IMR-90 (cell line): ENCODE data around the gene ADCK1. TPM values are rescaled to one million over a fixed set of nuclear protein-coding genes. Genes with fewer than 3 reads are reported as not detected.
A peak's percentile ranks its signal among the peaks of the same experiment; 100 is the strongest.

Experiments used
- ATAC-seq: fragments of 200-7000 bp; cut with Tn5 transposase; 2 replicates; pipeline ENCODE4 v1.9.1; 2020; ENCODE audit warnings: low read depth, mild to moderate bottlenecking, moderate library complexity
- BruUV-seq: library from RNA; stranded (reverse); fragments of 400-500 nt; replicated peaks from 2 replicates; lab custom pipeline; 2021; lab: Mats Ljungman, UMichigan
- CTCF ChIA-PET: fragments of 300-600 bp; formaldehyde crosslinking; extraction: SDS; loops from one replicate; lab custom pipeline; 2021; ENCODE audit warnings: antibody characterized with exemption; lab: Yijun Ruan, JAX
- POLR2A ChIA-PET: fragments of 300-600 bp; sonication (Branson Sonifier 250); formaldehyde crosslinking; loops from one replicate; lab custom pipeline; 2022; ENCODE audit warnings: antibody characterized with exemption; ENCODE audit not compliant: unreplicated experiment; lab: Charles Lee
- DNase-seq: peaks from one replicate; pipeline ENCODE4 v3.0.0; 2013
- H2AFZ ChIP-seq: replicated peaks from 2 replicates; pipeline ENCODE3; 2013; ENCODE audit warnings: low read length, mild to moderate bottlenecking; ENCODE audit not compliant: poor library complexity
- H2AK5ac ChIP-seq: 2 replicates; pipeline ENCODE4 v1.6.1; 2013; ENCODE audit warnings: low read depth, low read length, inconsistent platforms
- H2AK9ac ChIP-seq: replicated peaks from 2 replicates; pipeline ENCODE3; 2013; ENCODE audit warnings: mild to moderate bottlenecking, low read depth, low read length, moderate library complexity; ENCODE audit not compliant: poor library complexity
- H2BK120ac ChIP-seq: 2 replicates; pipeline ENCODE4 v1.6.1; 2013; ENCODE audit warnings: low read depth, low read length, inconsistent platforms
- H2BK15ac ChIP-seq: 3 replicates; pipeline ENCODE4 v1.6.1; 2013; ENCODE audit warnings: low read depth, low read length, inconsistent platforms
- H2BK20ac ChIP-seq: 2 replicates; pipeline ENCODE4 v1.6.1; 2013; ENCODE audit warnings: low read depth, mild to moderate bottlenecking, inconsistent platforms, low read length, moderate library complexity
- H2BK5ac ChIP-seq: 2 replicates; pipeline ENCODE4 v1.6.1; 2013; ENCODE audit warnings: mild to moderate bottlenecking, low read depth, low read length, inconsistent platforms; ENCODE audit not compliant: poor library complexity, severe bottlenecking
- H3K14ac ChIP-seq: replicated peaks from 2 replicates; pipeline ENCODE4 v1.6.1; 2013; ENCODE audit warnings: low read depth, low read length, inconsistent platforms
- H3K18ac ChIP-seq: 2 replicates; pipeline ENCODE4 v1.6.1; 2013; ENCODE audit warnings: low read depth, low read length, control low read depth
- H3K23ac ChIP-seq: 2 replicates; pipeline ENCODE4 v1.6.1; 2013; ENCODE audit warnings: low read depth, low read length, inconsistent platforms
- H3K27ac ChIP-seq: 2 replicates; pipeline ENCODE4 v1.5.1; 2013; ENCODE audit warnings: mild to moderate bottlenecking, control low read depth, low read length; ENCODE audit not compliant: insufficient read depth
- H3K27me3 ChIP-seq: 2 replicates; pipeline ENCODE4 v1.6.1; 2013; ENCODE audit warnings: low read length; ENCODE audit not compliant: control insufficient read depth, insufficient read depth
- H3K36me3 ChIP-seq: 2 replicates; pipeline ENCODE4 v1.6.1; 2013; ENCODE audit warnings: low read length, mixed read lengths; ENCODE audit not compliant: control insufficient read depth, insufficient read depth
- H3K4ac ChIP-seq: 2 replicates; pipeline ENCODE4 v1.6.1; 2013; ENCODE audit warnings: low read depth, low read length, inconsistent platforms
- H3K4me1 ChIP-seq: 2 replicates; pipeline ENCODE4 v1.6.1; 2013; ENCODE audit warnings: low read length, mixed read lengths; ENCODE audit not compliant: control insufficient read depth, insufficient read depth
- H3K4me2 ChIP-seq: 2 replicates; pipeline ENCODE4 v1.6.1; 2013; ENCODE audit warnings: low read depth, mild to moderate bottlenecking, control low read depth, low read length, moderate library complexity
- H3K4me3 ChIP-seq: 2 replicates; pipeline ENCODE4 v1.5.1; 2013; ENCODE audit warnings: low read depth, mild to moderate bottlenecking, control low read depth, low read length, moderate library complexity; ENCODE audit not compliant: insufficient read depth
- H3K56ac ChIP-seq: 2 replicates; pipeline ENCODE4 v1.6.1; 2013; ENCODE audit warnings: low read length, inconsistent platforms; ENCODE audit not compliant: insufficient read depth; ENCODE audit errors: extremely low read depth
- H3K79me1 ChIP-seq, 2 experiments: 2 replicates each; pipeline ENCODE4 v1.6.1; 2013; ENCODE audit warnings: low read length in 2 of 2, inconsistent platforms in 1 of 2, low read depth in 1 of 2
- H3K9ac ChIP-seq: 2 replicates; pipeline ENCODE4 v1.6.1; 2013; ENCODE audit warnings: low read depth, low read length, control low read depth
- H3K9me1 ChIP-seq: 2 replicates; pipeline ENCODE4 v1.6.1; 2013; ENCODE audit warnings: low read length, inconsistent platforms; ENCODE audit not compliant: insufficient read depth
- H3K9me3 ChIP-seq: 2 replicates; pipeline ENCODE4 v1.6.1; 2013; ENCODE audit warnings: low read length; ENCODE audit not compliant: control insufficient read depth, insufficient read depth
- H4K20me1 ChIP-seq: 2 replicates; pipeline ENCODE4 v1.6.1; 2013; ENCODE audit warnings: low read length, inconsistent platforms; ENCODE audit not compliant: insufficient read depth
- H4K5ac ChIP-seq: 2 replicates; pipeline ENCODE4 v1.6.1; 2013; ENCODE audit warnings: mild to moderate bottlenecking, low read depth, low read length, control low read depth
- H4K8ac ChIP-seq, 2 experiments: 2 replicates each; pipeline ENCODE4 v1.6.1; 2013; ENCODE audit warnings: low read depth in 2 of 2, low read length in 2 of 2, control low read depth in 1 of 2, inconsistent platforms in 1 of 2
- H4K91ac ChIP-seq: 2 replicates; pipeline ENCODE4 v1.6.1; 2013; ENCODE audit warnings: low read depth, low read length, inconsistent platforms; ENCODE audit not compliant: insufficient read depth
- BHLHE40 ChIP-seq: fragments of 150-350 bp; IDR thresholded peaks from 2 replicates; pipeline ENCODE4 v1.6.1; 2016; ENCODE audit warnings: mild to moderate bottlenecking, low read depth, low read length
- CEBPB ChIP-seq: IDR thresholded peaks from 2 replicates; pipeline ENCODE4 v1.6.1; 2012; ENCODE audit warnings: low read depth, low read length, improper control_type of control experiment
- CTCF ChIP-seq: conservative IDR thresholded peaks from 2 replicates; pipeline ENCODE4 v1.5.1; 2012; ENCODE audit warnings: mild to moderate bottlenecking, low read depth, low read length, improper control_type of control experiment
- NFE2L2 ChIP-seq: fragments of 150-350 bp; IDR thresholded peaks from 2 replicates; pipeline ENCODE4 v1.6.1; 2016; ENCODE audit warnings: low read depth, mild to moderate bottlenecking, low read length
- RFX5 ChIP-seq: IDR thresholded peaks from 2 replicates; pipeline ENCODE4 v1.8.0; 2012; ENCODE audit warnings: low read depth, mild to moderate bottlenecking, low read length, moderate library complexity
- SMC3 ChIP-seq: fragments of 150-350 bp; IDR thresholded peaks from 2 replicates; pipeline ENCODE4 v1.6.1; 2016; ENCODE audit warnings: low read depth, mild to moderate bottlenecking, antibody characterized with exemption, low read length, moderate library complexity
- USF2 ChIP-seq: fragments of 150-350 bp; IDR thresholded peaks from 2 replicates; pipeline ENCODE4 v1.6.1; 2017; ENCODE audit warnings: mild to moderate bottlenecking, antibody characterized with exemption, low read length, low read depth
- WGBS, 2 experiments: methylation state at CpG; one replicate each; pipeline versions ENCODE4 v1.1.5 to v1.1.7; 2013; ENCODE audit warnings: missing lambda C conversion rate in 2 of 2; ENCODE audit not compliant: insufficient read length in 1 of 2; ENCODE audit errors: extremely low coverage in 2 of 2; 5-methylcytosine and 5-hydroxymethylcytosine counted together
- dilution Hi-C: fragments of 300-500 bp; cut with HindIII; formaldehyde crosslinking; loops from one replicate; pipeline ENCODE4 v1.14.3; 2018; ENCODE audit warnings: low sequenced_read_pairs; ENCODE audit not compliant: unreplicated experiment
- in situ Hi-C: fragments of 300-500 bp; cut with MboI; formaldehyde crosslinking; loops from 3 replicates; pipeline ENCODE4 v1.14.3; 2019; ENCODE audit warnings: low sequenced_read_pairs, inconsistent platforms, mixed read lengths
- intact Hi-C: fragments of 100-400 bp; cut with micrococcal nuclease; formaldehyde crosslinking; loops from 2 replicates; pipeline ENCODE4 v1.10.0; 2022
- polyA plus RNA-seq, 3 experiments: library from polyadenylated mRNA; depleted of rRNA; stranded (reverse); fragments of >200 nt; gene quantifications; 2 replicates each; pipeline ENCODE4 v1.2.3, GENCODE V29; 2012; ENCODE audit warnings: low replicate concordance in 1 of 3
- total RNA-seq: library from RNA; depleted of rRNA; stranded (reverse); fragments of >200 nt; gene quantifications from 2 replicates; pipeline ENCODE4 v1.2.3, GENCODE V29; 2012

The ADCK1 gene
- total and polyA plus RNA-seq, 2 of the 4 experiments (the other 2 are of a cell fraction), result 1.6 to 4.6 TPM

- DNase-seq, result peak; percentile 36
- H2AK5ac ChIP-seq, result no peak overlapping the region
- H2AFZ ChIP-seq, result peak overlapping the region; percentile 96
- 0% methylated on average over 6 of the region's 24 CpGs; no CpG with 5 or more reads in 1 of the 2 experiments for WGBS, 2 experiments
- BruUV-seq, result no TSS peak
- H3K4me1 ChIP-seq, result peaks cover 2% of the 10 kb centered on the region; the same call in 1 of the 2 replicates
- peak overlapping the region; percentile 7; the same call in 1 of the 2 replicates for H3K27ac ChIP-seq
- H3K14ac ChIP-seq, result peak overlapping the region; percentile 57
- H3K9me1 ChIP-seq, result peaks cover 7% of the 10 kb centered on the region; the same call in 1 of the 2 replicates
- H3K9ac ChIP-seq, result peak overlapping the region; percentile 87
- H3K4me2 ChIP-seq, result peak overlapping the region; percentile 90
- peaks cover 16 to 34% of the 10 kb centered on the region in 2 experiments for H3K79me1 ChIP-seq
- H2BK20ac ChIP-seq, result no peak overlapping the region
- H4K8ac ChIP-seq, result peak overlapping the region; percentile 71 to 82
- H4K5ac ChIP-seq, result peak overlapping the region; percentile 70
- ChIA-PET POLR2A (no interaction called here), CTCF (interaction anchor here (0.6 to 1.1 kb wide), 6 partner anchors 8 to 293 kb away, joined by 3 to 5 read pairs (median 3); partner anchors contain the start of gene ADCK1)
- H3K4me3 ChIP-seq, result peak overlapping the region; percentile 90
- H3K4ac ChIP-seq, result peak overlapping the region; percentile 21; the same call in 1 of the 2 replicates
- in situ Hi-C loops (no loop called here), dilution Hi-C loops (no loop called here), intact Hi-C loops (loop anchor here (1.0 to 5.0 kb wide), 2 partner anchors 39 to 806 kb away; partner anchors contain the start of gene ADCK1)
- H3K18ac ChIP-seq, result peak overlapping the region; percentile 71; the same call in 1 of the 2 replicates
- H3K27me3 ChIP-seq, result no peaks in the 10 kb centered on the region
- peaks cover 20% of the 10 kb centered on the region for H4K20me1 ChIP-seq
- peak overlapping the region; percentile 61 for H3K56ac ChIP-seq
- H3K9me3 ChIP-seq, result no peaks in the 10 kb centered on the region
- no peak overlapping the region; the same call in 1 of the 2 replicates for H2BK120ac ChIP-seq
- peak; percentile 19 for ATAC-seq
- H2BK5ac ChIP-seq, result peak overlapping the region; percentile 58
- peak overlapping the region; percentile 29; the same call in 1 of the 2 replicates for H4K91ac ChIP-seq
- no peak overlapping the region for H2BK15ac ChIP-seq
- peak overlapping the region; percentile 61; the same call in 1 of the 2 replicates for H3K23ac ChIP-seq
- H2AK9ac ChIP-seq, result peak overlapping the region; percentile 93
- peaks cover 1% of the 10 kb centered on the region; the same call in 1 of the 2 replicates for H3K36me3 ChIP-seq
- TF ChIP-seq CTCF, result peak; percentile 33
- TF ChIP-seq BHLHE40, result no peak
- TF ChIP-seq NFE2L2, result peak; percentile 29; the same call in 1 of the 2 replicates
- TF ChIP-seq RFX5, result no peak
- TF ChIP-seq USF2, result no peak
- TF ChIP-seq CEBPB, result peak; percentile 83
- no peak for TF ChIP-seq SMC3
Measured at GRCh38 chr14:77761205-77761931, 38.5 kb upstream of the ADCK1 start.
